ENCODE data around the gene ZBTB34.

DNA sequence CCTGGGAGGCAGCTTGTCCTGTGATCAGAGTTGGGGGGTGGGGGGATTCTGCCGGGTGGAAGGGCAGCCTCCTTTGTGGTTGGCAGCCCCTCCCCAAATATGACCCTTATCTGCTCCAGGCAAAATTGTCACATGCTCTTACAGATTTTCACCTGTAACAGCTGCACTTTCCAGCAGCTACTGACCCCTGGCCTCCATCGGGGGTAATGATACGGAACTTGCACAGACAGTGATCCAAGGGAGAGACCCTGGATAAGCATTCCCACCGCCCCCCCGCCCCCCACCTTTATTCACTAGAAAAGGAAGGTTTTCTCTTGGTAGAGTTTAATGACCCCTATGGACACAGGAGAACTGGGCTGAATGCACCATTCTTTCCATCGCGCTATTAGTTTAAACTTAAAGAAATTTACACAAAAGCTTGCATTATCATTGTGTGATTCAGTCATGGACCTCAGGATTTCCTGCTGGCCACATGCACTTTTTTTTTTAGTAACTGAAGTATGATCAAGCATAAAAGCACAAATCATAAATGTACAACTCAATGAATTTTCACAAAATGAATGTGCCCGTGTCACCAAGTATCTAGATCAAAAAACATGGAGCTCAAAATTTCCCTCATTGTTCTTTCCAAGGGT lies 10.7 kb upstream of the ZBTB34 start:
- TF ChIP-seq, protein P1, sequence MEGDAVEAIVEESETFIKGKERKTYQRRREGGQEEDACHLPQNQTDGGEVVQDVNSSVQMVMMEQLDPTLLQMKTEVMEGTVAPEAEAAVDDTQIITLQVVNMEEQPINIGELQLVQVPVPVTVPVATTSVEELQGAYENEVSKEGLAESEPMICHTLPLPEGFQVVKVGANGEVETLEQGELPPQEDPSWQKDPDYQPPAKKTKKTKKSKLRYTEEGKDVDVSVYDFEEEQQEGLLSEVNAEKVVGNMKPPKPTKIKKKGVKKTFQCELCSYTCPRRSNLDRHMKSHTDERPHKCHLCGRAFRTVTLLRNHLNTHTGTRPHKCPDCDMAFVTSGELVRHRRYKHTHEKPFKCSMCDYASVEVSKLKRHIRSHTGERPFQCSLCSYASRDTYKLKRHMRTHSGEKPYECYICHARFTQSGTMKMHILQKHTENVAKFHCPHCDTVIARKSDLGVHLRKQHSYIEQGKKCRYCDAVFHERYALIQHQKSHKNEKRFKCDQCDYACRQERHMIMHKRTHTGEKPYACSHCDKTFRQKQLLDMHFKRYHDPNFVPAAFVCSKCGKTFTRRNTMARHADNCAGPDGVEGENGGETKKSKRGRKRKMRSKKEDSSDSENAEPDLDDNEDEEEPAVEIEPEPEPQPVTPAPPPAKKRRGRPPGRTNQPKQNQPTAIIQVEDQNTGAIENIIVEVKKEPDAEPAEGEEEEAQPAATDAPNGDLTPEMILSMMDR (IDR thresholded peaks at IDR 0.05) = no peak
- TF ChIP-seq CBX8 (IDR thresholded peaks at IDR 0.05) = no peak
- no peak for TF ChIP-seq KDM5A (IDR thresholded peaks at IDR 0.05)
- TF ChIP-seq, protein P2, sequence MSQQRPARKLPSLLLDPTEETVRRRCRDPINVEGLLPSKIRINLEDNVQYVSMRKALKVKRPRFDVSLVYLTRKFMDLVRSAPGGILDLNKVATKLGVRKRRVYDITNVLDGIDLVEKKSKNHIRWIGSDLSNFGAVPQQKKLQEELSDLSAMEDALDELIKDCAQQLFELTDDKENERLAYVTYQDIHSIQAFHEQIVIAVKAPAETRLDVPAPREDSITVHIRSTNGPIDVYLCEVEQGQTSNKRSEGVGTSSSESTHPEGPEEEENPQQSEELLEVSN (IDR thresholded peaks at IDR 0.05; ENCODE audit: borderline replicate concordance, low read depth) = no peak
- TF ChIP-seq POLR2A (IDR thresholded peaks at IDR 0.05; ENCODE audit: low read length) = no peak
- no peak for TF ChIP-seq ZC3H11A (IDR thresholded peaks at IDR 0.05)
- no peak for TF ChIP-seq EHMT2 (IDR thresholded peaks at IDR 0.05; ENCODE audit: low read depth)
- TF ChIP-seq MYC (IDR thresholded peaks at IDR 0.05; ENCODE audit: borderline replicate concordance, low read length) = no peak
- TF ChIP-seq KDM1A (IDR thresholded peaks at IDR 0.05; ENCODE audit: low read depth) = no peak
- TF ChIP-seq, protein P3, sequence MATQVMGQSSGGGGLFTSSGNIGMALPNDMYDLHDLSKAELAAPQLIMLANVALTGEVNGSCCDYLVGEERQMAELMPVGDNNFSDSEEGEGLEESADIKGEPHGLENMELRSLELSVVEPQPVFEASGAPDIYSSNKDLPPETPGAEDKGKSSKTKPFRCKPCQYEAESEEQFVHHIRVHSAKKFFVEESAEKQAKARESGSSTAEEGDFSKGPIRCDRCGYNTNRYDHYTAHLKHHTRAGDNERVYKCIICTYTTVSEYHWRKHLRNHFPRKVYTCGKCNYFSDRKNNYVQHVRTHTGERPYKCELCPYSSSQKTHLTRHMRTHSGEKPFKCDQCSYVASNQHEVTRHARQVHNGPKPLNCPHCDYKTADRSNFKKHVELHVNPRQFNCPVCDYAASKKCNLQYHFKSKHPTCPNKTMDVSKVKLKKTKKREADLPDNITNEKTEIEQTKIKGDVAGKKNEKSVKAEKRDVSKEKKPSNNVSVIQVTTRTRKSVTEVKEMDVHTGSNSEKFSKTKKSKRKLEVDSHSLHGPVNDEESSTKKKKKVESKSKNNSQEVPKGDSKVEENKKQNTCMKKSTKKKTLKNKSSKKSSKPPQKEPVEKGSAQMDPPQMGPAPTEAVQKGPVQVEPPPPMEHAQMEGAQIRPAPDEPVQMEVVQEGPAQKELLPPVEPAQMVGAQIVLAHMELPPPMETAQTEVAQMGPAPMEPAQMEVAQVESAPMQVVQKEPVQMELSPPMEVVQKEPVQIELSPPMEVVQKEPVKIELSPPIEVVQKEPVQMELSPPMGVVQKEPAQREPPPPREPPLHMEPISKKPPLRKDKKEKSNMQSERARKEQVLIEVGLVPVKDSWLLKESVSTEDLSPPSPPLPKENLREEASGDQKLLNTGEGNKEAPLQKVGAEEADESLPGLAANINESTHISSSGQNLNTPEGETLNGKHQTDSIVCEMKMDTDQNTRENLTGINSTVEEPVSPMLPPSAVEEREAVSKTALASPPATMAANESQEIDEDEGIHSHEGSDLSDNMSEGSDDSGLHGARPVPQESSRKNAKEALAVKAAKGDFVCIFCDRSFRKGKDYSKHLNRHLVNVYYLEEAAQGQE (IDR thresholded peaks at IDR 0.05) = no peak
- TF ChIP-seq CEBPB (IDR thresholded peaks at IDR 0.05) = no peak
- TF ChIP-seq RFX5 (IDR thresholded peaks at IDR 0.05) = no peak
